Osteoblast (primary cell): ENCODE data around the gene CYP3A4. TPM values are rescaled to one million over a fixed set of nuclear protein-coding genes. Genes with fewer than 3 reads are reported as not detected.

ENCODE experiments used
- DNase-seq: peaks from one replicate; pipeline ENCODE4 v3.0.0; 2011; ENCODE audit warnings: low spot score, mixed read lengths; ENCODE audit not compliant: insufficient read length; ENCODE audit errors: missing footprints
- H2AFZ ChIP-seq: 2 replicates; pipeline ENCODE4 v1.6.0; 2011; ENCODE audit warnings: mild to moderate bottlenecking, low read length
- H3K27ac ChIP-seq: 2 replicates; pipeline ENCODE4 v1.5.1; 2011; ENCODE audit warnings: mild to moderate bottlenecking, low read depth, low read length, moderate library complexity
- H3K27me3 ChIP-seq: 2 replicates; pipeline ENCODE4 v1.6.0; 2012; ENCODE audit warnings: mild to moderate bottlenecking, control low read depth, inconsistent platforms, low read length, moderate library complexity; ENCODE audit not compliant: insufficient read depth
- H3K36me3 ChIP-seq: 2 replicates; pipeline ENCODE4 v1.5.1; 2011; ENCODE audit warnings: mild to moderate bottlenecking, low read length, control low read depth, moderate library complexity; ENCODE audit not compliant: insufficient read depth
- H3K4me1 ChIP-seq: 2 replicates; pipeline ENCODE4 v1.5.1; 2011; ENCODE audit warnings: mild to moderate bottlenecking, low read length, control low read depth, moderate library complexity; ENCODE audit not compliant: insufficient read depth
- H3K4me2 ChIP-seq: 2 replicates; pipeline ENCODE4 v1.6.0; 2011; ENCODE audit warnings: mild to moderate bottlenecking, low read length; ENCODE audit not compliant: insufficient read depth
- H3K4me3 ChIP-seq: fragments of 200-600 bp; sonication (generic); 3 replicates; pipeline ENCODE4 v1.5.1; 2012; ENCODE audit warnings: mild to moderate bottlenecking, low read length, inconsistent platforms; ENCODE audit not compliant: insufficient read depth
- H3K79me2 ChIP-seq: 2 replicates; pipeline ENCODE4 v1.6.0; 2012; ENCODE audit warnings: mild to moderate bottlenecking, low read length, control low read depth, inconsistent platforms; ENCODE audit not compliant: insufficient read depth
- H3K9me3 ChIP-seq: 2 replicates; pipeline ENCODE4 v1.5.1; 2011; ENCODE audit warnings: low read depth, low read length, control low read depth
- H4K20me1 ChIP-seq: 2 replicates; pipeline ENCODE4 v1.6.0; 2012; ENCODE audit warnings: mild to moderate bottlenecking, low read length, control low read depth; ENCODE audit not compliant: insufficient read depth
- CTCF ChIP-seq: IDR thresholded peaks from 2 replicates; pipeline ENCODE4 v1.5.1; 2011; ENCODE audit warnings: mild to moderate bottlenecking, low read depth, low read length, moderate library complexity; ENCODE audit errors: extremely low read depth
- total RNA-seq: library from RNA; depleted of rRNA; stranded (reverse); fragments of >200 nt; gene quantifications from 2 replicates; pipeline ENCODE4 v1.2.3, GENCODE V29; 2012

CYP3A4 gene
- total RNA-seq, 1 donor: not detected

- H3K27ac ChIP-seq: no peak overlapping the region
- DNase-seq: no peak
- H4K20me1 ChIP-seq: no peaks in the 10 kb centered on the region
- no peak overlapping the region for H3K4me2 ChIP-seq
- H3K9me3 ChIP-seq: no peaks in the 10 kb centered on the region
- H3K27me3 ChIP-seq: peaks cover 5% of the 10 kb centered on the region
- no peak for TF ChIP-seq CTCF
- H3K4me3 ChIP-seq: no peak overlapping the region
- H3K36me3 ChIP-seq: no peaks in the 10 kb centered on the region
- H3K79me2 ChIP-seq: no peaks in the 10 kb centered on the region
- H2AFZ ChIP-seq: peak overlapping the region; percentile 5
- peaks cover 14% of the 10 kb centered on the region for H3K4me1 ChIP-seq
These were observed 17.4 kb downstream of the CYP3A4 start for GRCh38 chr7:99766484-99767099.

DNA sequence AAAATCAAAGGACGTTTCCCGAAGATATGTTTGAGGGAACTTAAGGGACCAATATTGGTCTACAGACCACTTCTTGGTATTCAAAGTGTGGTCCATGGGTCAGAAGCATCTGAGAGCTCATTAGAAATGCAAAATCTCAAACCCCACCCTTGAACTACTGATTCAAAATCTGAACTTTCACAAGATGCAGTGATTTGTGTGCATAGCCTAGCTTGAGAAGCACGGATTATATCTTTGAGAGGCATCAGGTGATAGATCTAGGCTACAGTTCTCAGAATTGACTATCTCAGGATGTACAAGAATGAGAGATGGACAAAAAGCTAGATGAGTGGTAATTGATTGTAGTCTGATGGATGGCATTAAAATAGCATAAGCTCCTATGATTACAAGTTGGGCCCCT lies 19.5 kb downstream of the CYP3A4 start:
- Histone ChIP-seq H3K79me2 (no peaks in the 10 kb centered on the region), H3K27me3 (peaks cover 2% of the 10 kb centered on the region), H4K20me1 (no peaks in the 10 kb centered on the region), H3K4me2 (no peak overlapping the region), H2AFZ (no peak overlapping the region), H3K9me3 (no peaks in the 10 kb centered on the region), H3K4me1 (peaks cover 14% of the 10 kb centered on the region), H3K27ac (no peak overlapping the region), H3K36me3 (no peaks in the 10 kb centered on the region), H3K4me3 (no peak overlapping the region)
- no peak for DNase-seq
- TF ChIP-seq CTCF: no peak

- H3K4me2 ChIP-seq: peak overlapping the region; percentile 69
- peaks cover 14% of the 10 kb centered on the region for H3K4me1 ChIP-seq
- H2AFZ ChIP-seq: no peak overlapping the region
- no peaks in the 10 kb centered on the region for H3K9me3 ChIP-seq
- peak; percentile 79 for DNase-seq
- peak overlapping the region; percentile 8 for H3K4me3 ChIP-seq
- H3K27ac ChIP-seq: peak overlapping the region; percentile 19
- no peaks in the 10 kb centered on the region for H3K36me3 ChIP-seq
- TF ChIP-seq CTCF: no peak
- no peaks in the 10 kb centered on the region for H3K79me2 ChIP-seq
- peaks cover 2% of the 10 kb centered on the region for H3K27me3 ChIP-seq
- H4K20me1 ChIP-seq: no peaks in the 10 kb centered on the region
These were observed 21.2 kb downstream of the CYP3A4 start for GRCh38 chr7:99762680-99763327.

DNA sequence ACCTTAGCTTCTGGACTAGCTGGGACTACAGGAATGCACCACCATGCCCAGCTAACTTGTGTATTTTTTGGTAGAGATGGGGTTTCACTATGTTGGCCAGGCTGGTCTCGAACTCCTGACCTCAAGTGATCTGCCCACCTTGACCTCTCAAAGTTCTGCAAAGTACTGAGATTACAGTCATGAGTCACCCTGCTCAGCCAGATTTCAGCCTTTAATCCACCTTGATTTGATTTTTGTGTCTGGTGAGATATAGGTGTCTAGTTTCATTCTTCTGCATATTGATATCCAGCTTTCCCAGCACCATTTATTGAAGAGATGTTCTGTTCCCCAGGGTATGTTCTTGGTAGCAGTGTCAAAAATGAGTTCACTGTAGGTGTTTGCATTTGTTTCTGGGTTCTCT lies 28.9 kb downstream of the CYP3A4 start:
- Histone ChIP-seq H3K4me1 (no peaks in the 10 kb centered on the region), H3K36me3 (no peaks in the 10 kb centered on the region), H3K4me3 (no peak overlapping the region), H3K4me2 (no peak overlapping the region), H4K20me1 (no peaks in the 10 kb centered on the region), H3K27ac (no peak overlapping the region), H2AFZ (no peak overlapping the region), H3K79me2 (no peaks in the 10 kb centered on the region), H3K9me3 (no peaks in the 10 kb centered on the region), H3K27me3 (peaks cover 7% of the 10 kb centered on the region)
- no peak for TF ChIP-seq CTCF
- DNase-seq: no peak
